ENCODE results near the gene GATAD2B.

DNA sequence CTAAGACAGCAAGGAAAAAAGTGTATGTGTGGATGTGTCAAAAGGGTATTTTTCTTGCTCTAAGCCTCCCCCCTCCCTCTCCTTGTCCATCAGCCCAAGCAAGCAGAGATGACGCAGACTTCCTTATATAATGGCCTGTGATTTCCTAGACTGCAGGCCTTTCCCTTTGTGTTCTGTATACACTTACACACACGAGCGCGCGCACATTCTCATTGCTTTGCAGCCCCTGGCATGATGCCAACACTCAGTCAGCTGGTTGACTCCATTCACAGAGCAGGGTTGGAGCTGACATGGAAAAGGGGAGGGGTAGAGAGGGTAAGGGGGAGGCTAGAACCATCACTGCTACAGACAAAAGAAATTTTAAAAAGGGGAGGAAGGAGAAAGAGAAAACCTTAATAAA is 41.8 kb downstream of the GATAD2B start:
- TF ChIP-seq GATA2 (IDR thresholded peaks at IDR 0.05; ENCODE audit: low read depth, low read length) (no peak), GATA3 (IDR thresholded peaks at IDR 0.05; ENCODE audit: low read depth, low read length) (no peak)
